Tibial artery (tissue), 4 donors: ENCODE measurements around the gene NCKIPSD.

Experiments used
- DNase-seq, 2 donors: peaks; one replicate each; pipeline ENCODE4 v3.0.0-alpha.2; 2019
- H3K27ac ChIP-seq, 2 donors: fragments of 200-600 bp; sonication (generic) in 1 of 2; 1 replicate in 1 of 2; 2 replicates in 1 of 2; pipeline ENCODE4 v1.5.1; 2018 to 2019; ENCODE audit warnings: mild to moderate bottlenecking in 1 of 2
- H3K27me3 ChIP-seq, 2 donors: fragments of 200-600 bp; sonication (generic) in 1 of 2; one replicate each; pipeline versions ENCODE4 v1.5.1 to v1.6.0; 2016 to 2019
- H3K36me3 ChIP-seq, 3 donors: fragments of 200-600 bp; sonication (generic) in 2 of 3; one replicate each; pipeline ENCODE4 v1.5.1; 2016 to 2019; ENCODE audit warnings: mild to moderate bottlenecking in 2 of 3
- H3K4me1 ChIP-seq, 4 donors: fragments of 200-600 bp; sonication (generic) in 2 of 4; 1 replicate in 3 of 4; 2 replicates in 1 of 4; pipeline ENCODE4 v1.5.1; 2016 to 2019
- H3K4me3 ChIP-seq, 2 donors: fragments of 200-600 bp; sonication (generic) in 1 of 2; 1 replicate in 1 of 2; 2 replicates in 1 of 2; pipeline ENCODE4 v1.5.1; 2018 to 2019; ENCODE audit warnings: mild to moderate bottlenecking in 2 of 2
- H3K9me3 ChIP-seq, 3 donors: fragments of 200-600 bp; sonication (generic) in 1 of 3; one replicate each; pipeline ENCODE4 v1.5.1; 2016 to 2019
- intact Hi-C: fragments of 100-400 bp; cut with DNase I; formaldehyde crosslinking; loops from one replicate; pipeline ENCODE4 v1.15.0; 2023; ENCODE audit warnings: low total_unique reads
- TF ChIP-seq, protein P1 (sequence below), 2 experiments: fragments of 200-600 bp in 1 of 2; fragments of 450-650 bp in 1 of 2; IDR thresholded peaks; one replicate each; pipeline ENCODE4 v1.5.1; 2017 to 2019; ENCODE audit warnings: antibody characterized with exemption in 2 of 2, mild to moderate bottlenecking in 1 of 2, moderate library complexity in 1 of 2

Gene NCKIPSD

GRCh38 chr3:48684054-48684349, 1.7 kb downstream of the NCKIPSD start:
- DNase-seq = no peak
- Histone ChIP-seq H3K4me3 (peak overlapping the region; percentile 67 to 90), H3K9me3 (no peaks in the 10 kb centered on the region), H3K4me1 (peaks cover 0 to 37% (median 32%) of the 10 kb centered on the region in 4 donors), H3K27me3 (no peaks in the 10 kb centered on the region), H3K36me3 (peaks cover 41 to 56% (median 52%) of the 10 kb centered on the region in 3 donors), H3K27ac (peak overlapping the region; percentile 74 to 89)
- intact Hi-C loops = loop anchor here (10.0 kb wide), 1 partner anchor 219 kb away; a partner anchor contains a TSS
- TF ChIP-seq, protein P1, sequence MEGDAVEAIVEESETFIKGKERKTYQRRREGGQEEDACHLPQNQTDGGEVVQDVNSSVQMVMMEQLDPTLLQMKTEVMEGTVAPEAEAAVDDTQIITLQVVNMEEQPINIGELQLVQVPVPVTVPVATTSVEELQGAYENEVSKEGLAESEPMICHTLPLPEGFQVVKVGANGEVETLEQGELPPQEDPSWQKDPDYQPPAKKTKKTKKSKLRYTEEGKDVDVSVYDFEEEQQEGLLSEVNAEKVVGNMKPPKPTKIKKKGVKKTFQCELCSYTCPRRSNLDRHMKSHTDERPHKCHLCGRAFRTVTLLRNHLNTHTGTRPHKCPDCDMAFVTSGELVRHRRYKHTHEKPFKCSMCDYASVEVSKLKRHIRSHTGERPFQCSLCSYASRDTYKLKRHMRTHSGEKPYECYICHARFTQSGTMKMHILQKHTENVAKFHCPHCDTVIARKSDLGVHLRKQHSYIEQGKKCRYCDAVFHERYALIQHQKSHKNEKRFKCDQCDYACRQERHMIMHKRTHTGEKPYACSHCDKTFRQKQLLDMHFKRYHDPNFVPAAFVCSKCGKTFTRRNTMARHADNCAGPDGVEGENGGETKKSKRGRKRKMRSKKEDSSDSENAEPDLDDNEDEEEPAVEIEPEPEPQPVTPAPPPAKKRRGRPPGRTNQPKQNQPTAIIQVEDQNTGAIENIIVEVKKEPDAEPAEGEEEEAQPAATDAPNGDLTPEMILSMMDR (IDR thresholded peaks at IDR 0.05) = no peak

- Histone ChIP-seq H3K36me3 (peaks cover 37 to 56% (median 52%) of the 10 kb centered on the region in 3 donors), H3K27ac (peak overlapping the region; percentile 74 to 89)
These were observed 2.9 kb downstream of the NCKIPSD start for GRCh38 chr3:48682786-48683185.

DNA sequence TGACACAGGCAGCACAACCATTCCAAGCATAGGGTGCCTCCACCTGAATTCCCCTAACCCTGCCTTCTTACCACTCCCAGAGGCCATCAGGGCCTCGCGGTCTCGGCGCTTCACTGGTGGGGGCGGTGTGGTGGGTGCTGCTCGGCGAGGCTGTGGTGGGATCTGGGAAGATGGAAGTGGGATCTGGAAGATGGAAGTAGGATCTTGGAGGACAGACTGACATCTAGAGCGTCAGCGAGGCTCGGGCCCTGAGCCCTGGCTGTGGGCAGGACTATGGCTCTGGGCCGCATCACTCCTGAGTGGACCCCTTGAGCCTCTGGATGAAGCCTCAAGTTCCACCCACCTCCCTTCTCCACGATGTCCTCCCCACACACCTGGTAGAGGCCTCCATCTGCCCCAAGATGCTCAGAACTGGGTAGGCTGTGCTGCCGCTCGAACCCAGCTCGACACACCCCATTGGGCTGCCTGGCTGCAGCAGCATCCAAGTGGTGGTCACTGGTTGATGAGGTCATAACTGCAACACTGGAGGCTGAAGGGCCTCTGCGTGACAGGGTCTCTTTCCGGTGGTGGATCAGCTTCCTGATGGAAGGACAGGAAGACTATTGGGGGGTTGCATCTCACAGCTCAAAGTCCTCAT, 3.6 kb downstream of the NCKIPSD start:
- TF ChIP-seq, protein P1 (IDR thresholded peaks at IDR 0.05) = no peak
- no peak for DNase-seq
- peaks cover 32 to 56% (median 51%) of the 10 kb centered on the region in 3 donors for H3K36me3 ChIP-seq
- peaks cover 0 to 36% (median 31%) of the 10 kb centered on the region in 4 donors for H3K4me1 ChIP-seq
- H3K27ac ChIP-seq = no peak overlapping the region
- no peak overlapping the region for H3K4me3 ChIP-seq
- no peaks in the 10 kb centered on the region for H3K9me3 ChIP-seq
- intact Hi-C loops = loop anchor here (10.0 kb wide), 1 partner anchor 217 kb away; a partner anchor contains a TSS
- H3K27me3 ChIP-seq = no peaks in the 10 kb centered on the region

More at GRCh38 chr3:48682786-48683185, 2.9 kb downstream of the NCKIPSD start:
- no peak for DNase-seq
- Histone ChIP-seq H3K4me1 (peaks cover 0 to 37% (median 32%) of the 10 kb centered on the region in 4 donors), H3K9me3 (no peaks in the 10 kb centered on the region), H3K4me3 (no peak overlapping the region), H3K27me3 (no peaks in the 10 kb centered on the region)
- intact Hi-C loops = loop anchor here (10.0 kb wide), 1 partner anchor 218 kb away; a partner anchor contains a TSS
- TF ChIP-seq, protein P1 (IDR thresholded peaks at IDR 0.05) = no peak

- intact Hi-C loops = loop anchor here (10.0 kb wide), 1 partner anchor 217 kb away; a partner anchor contains a TSS
- peaks cover 32 to 62% (median 57%) of the 10 kb centered on the region in 3 donors for H3K36me3 ChIP-seq
These were observed 4.2 kb downstream of the NCKIPSD start for GRCh38 chr3:48681541-48681880.

GRCh38 chr3:48680811-48681540, 4.7 kb downstream of the NCKIPSD start:
- intact Hi-C loops = loop anchor here (10.0 kb wide), 1 partner anchor 216 kb away; a partner anchor contains a TSS

More at GRCh38 chr3:48681541-48681880, 4.2 kb downstream of the NCKIPSD start:
- H3K27me3 ChIP-seq = no peaks in the 10 kb centered on the region
- no peak overlapping the region for H3K27ac ChIP-seq
- no peaks in the 10 kb centered on the region for H3K9me3 ChIP-seq
- H3K4me1 ChIP-seq = peaks cover 0 to 32% (median 28%) of the 10 kb centered on the region in 4 donors
- TF ChIP-seq, protein P1 (IDR thresholded peaks at IDR 0.05) = no peak
- no peak for DNase-seq
- no peak overlapping the region for H3K4me3 ChIP-seq

More at GRCh38 chr3:48680811-48681540, 4.7 kb downstream of the NCKIPSD start:
- no peak overlapping the region for H3K4me3 ChIP-seq
- H3K9me3 ChIP-seq = no peaks in the 10 kb centered on the region
- H3K36me3 ChIP-seq = peaks cover 32 to 67% (median 62%) of the 10 kb centered on the region in 3 donors
- TF ChIP-seq, protein P1 (IDR thresholded peaks at IDR 0.05) = no peak
- H3K27me3 ChIP-seq = no peaks in the 10 kb centered on the region
- no peak for DNase-seq
- H3K27ac ChIP-seq = no peak overlapping the region
- H3K4me1 ChIP-seq = peaks cover 0 to 26% (median 22%) of the 10 kb centered on the region in 4 donors
